ENCODE measurements around the gene ICAM2.

The ICAM2 gene

DNA sequence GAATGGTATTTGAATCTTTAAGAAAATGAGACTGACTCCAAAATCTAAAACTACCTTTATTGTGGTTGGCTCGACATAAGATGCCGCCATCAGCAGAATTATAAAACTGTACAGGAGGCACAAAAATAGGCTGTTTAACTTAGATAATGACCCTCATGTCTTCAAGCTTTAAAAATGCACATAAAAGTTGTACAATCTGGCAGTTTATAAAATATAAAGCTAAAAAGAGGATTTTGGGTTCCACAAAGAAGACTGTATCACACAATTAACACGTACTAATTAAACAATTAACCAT is 18.6 kb upstream of the ICAM2 start:
- TF ChIP-seq SIN3A (IDR thresholded peaks at IDR 0.05; ENCODE audit: borderline replicate concordance, insufficient read depth, low read length): no peak
- no peak for TF ChIP-seq TAF1 (IDR thresholded peaks at IDR 0.05; ENCODE audit: borderline replicate concordance, insufficient read depth, low read length)
- TF ChIP-seq, protein P1, sequence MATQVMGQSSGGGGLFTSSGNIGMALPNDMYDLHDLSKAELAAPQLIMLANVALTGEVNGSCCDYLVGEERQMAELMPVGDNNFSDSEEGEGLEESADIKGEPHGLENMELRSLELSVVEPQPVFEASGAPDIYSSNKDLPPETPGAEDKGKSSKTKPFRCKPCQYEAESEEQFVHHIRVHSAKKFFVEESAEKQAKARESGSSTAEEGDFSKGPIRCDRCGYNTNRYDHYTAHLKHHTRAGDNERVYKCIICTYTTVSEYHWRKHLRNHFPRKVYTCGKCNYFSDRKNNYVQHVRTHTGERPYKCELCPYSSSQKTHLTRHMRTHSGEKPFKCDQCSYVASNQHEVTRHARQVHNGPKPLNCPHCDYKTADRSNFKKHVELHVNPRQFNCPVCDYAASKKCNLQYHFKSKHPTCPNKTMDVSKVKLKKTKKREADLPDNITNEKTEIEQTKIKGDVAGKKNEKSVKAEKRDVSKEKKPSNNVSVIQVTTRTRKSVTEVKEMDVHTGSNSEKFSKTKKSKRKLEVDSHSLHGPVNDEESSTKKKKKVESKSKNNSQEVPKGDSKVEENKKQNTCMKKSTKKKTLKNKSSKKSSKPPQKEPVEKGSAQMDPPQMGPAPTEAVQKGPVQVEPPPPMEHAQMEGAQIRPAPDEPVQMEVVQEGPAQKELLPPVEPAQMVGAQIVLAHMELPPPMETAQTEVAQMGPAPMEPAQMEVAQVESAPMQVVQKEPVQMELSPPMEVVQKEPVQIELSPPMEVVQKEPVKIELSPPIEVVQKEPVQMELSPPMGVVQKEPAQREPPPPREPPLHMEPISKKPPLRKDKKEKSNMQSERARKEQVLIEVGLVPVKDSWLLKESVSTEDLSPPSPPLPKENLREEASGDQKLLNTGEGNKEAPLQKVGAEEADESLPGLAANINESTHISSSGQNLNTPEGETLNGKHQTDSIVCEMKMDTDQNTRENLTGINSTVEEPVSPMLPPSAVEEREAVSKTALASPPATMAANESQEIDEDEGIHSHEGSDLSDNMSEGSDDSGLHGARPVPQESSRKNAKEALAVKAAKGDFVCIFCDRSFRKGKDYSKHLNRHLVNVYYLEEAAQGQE (IDR thresholded peaks at IDR 0.05; ENCODE audit: insufficient read depth in 1 of 2, low read depth in 2 of 2, low read length in 2 of 2): no peak

DNA sequence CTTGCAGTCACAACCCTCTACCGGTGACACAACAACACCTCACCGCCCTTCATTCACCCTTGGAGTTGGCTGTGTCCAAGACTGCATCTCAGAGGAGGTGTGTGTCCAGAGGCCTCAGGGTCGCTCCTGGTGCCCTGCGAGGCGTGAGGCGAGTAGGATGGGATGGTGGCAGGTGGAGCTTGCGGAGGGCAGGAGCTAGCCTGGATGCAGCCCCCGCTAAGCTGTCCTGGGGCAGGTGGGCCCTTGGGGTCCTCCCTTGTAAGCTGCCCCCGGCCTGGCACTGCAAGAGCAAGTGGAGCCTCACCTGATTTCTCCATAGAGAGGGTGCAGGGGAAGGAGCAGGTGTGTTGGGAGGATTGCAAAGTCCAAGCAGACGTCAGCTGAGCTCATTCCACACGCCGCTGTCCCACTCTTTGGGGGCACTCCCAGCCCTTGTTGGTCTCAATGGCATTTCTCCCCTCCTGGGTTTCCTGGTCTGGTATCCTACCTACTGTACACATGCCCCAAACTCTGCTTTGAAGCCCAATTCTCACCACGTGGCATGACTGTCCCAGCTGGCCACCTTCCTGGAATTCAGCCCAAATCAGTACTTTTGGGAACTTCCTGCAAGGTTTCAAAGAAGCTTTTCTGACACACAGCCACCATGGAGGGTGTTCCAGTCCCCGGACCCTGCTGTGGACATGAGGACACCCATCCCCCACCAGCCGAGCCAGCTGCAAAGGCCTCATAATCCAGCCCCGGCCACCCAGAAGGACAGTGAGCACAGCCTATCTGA is 18.1 kb upstream of the ICAM2 start:
- TF ChIP-seq, protein P1 (IDR thresholded peaks at IDR 0.05; ENCODE audit: insufficient read depth in 1 of 2, low read depth in 2 of 2, low read length in 2 of 2): no peak
- TF ChIP-seq TAF1 (IDR thresholded peaks at IDR 0.05; ENCODE audit: borderline replicate concordance, insufficient read depth, low read length): no peak

DNA sequence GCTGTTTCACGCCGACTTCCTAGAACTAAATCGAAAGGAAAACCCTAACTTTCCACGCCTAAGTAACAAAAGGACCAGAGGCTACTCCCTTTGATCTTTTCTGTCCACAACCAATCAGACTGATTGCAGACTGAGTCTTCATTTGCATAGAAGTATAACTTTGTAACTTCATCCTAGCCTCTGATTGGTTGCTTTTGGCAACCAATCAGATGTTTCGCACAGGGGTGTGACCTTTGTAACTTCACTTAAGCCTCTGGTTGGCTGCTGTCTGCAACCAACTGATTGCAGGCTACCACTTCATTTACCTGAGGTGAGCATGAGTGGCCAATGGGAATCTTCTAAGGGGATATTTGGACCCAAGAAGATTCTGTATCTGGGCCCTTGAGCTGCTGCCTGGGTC is 17.4 kb upstream of the ICAM2 start:
- no peak for TF ChIP-seq FOXP2 (optimal IDR thresholded peaks at IDR 0.05; ENCODE audit: borderline replicate concordance, extremely low read depth, extremely low read length, insufficient read depth)
- TF ChIP-seq POLR2AphosphoS5 (IDR thresholded peaks at IDR 0.05; ENCODE audit: low read depth, low read length): no peak
- no peak for TF ChIP-seq TAF1 (IDR thresholded peaks at IDR 0.05; ENCODE audit: borderline replicate concordance, insufficient read depth, low read length)
- no peak for TF ChIP-seq SIN3A (IDR thresholded peaks at IDR 0.05; ENCODE audit: borderline replicate concordance, insufficient read depth, low read length)
- TF ChIP-seq, protein P1 (IDR thresholded peaks at IDR 0.05; ENCODE audit: insufficient read depth in 1 of 2, low read depth in 2 of 2, low read length in 2 of 2): no peak

DNA sequence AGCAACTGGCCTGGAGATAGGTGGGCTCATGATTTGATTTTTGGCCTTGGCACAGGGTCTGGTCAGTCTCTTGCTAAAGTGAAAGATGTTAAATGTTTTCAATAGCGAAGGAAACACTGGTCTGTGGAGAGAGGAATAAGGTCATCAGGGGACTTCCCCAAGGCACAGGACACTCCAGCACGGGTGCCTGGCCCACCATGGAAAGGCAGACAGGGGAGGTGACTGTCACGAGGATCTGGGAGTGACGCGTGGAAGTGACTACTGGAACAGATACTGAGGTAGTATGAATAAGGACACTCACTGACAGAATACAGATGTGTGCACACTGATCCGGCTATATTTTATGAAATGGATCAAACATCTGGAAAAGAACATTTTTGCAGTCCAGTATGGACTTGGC is 16.7 kb upstream of the ICAM2 start:
- no peak for TF ChIP-seq TAF1 (IDR thresholded peaks at IDR 0.05; ENCODE audit: borderline replicate concordance, insufficient read depth, low read length)
- no peak for TF ChIP-seq FOXP2 (optimal IDR thresholded peaks at IDR 0.05; ENCODE audit: borderline replicate concordance, extremely low read depth, extremely low read length, insufficient read depth)

DNA sequence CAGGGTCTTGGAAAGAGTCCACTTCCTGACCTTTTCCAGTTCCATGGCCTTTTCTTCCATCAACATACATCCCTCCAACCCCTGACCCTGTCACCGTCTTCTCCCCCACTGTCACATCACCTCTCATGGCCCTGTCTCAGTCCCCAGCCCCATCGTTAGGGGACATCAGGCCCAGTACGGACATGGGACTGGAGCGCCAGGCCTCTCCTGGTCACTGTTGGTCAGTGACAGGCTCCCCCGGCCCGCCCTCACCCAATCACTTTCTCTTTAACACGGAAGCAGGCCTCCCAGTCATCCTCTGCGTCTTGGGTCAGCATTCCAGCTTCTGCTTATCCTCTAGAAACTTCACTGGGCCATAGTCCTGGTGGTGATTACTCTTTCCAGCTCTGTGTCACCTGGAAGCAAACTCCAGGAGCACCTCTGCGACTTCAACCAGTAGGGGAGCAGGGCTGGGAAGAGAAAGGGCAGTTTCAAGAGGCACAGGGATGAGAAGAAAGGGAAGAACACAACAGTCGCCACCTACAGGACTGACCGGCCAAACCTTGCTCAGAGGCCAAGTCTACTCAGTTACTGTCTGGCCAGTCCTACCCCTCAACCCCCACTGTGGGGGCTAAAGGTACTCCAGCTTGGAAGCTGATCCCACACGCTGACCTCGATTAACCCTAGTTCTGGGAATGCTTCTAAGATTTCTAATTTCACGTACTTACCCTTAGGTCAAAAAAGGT is 15.9 kb upstream of the ICAM2 start:
- TF ChIP-seq SIN3A (IDR thresholded peaks at IDR 0.05; ENCODE audit: borderline replicate concordance, insufficient read depth, low read length) (no peak), FOXP2 (optimal IDR thresholded peaks at IDR 0.05; ENCODE audit: borderline replicate concordance, extremely low read depth, extremely low read length, insufficient read depth) (no peak), TAF1 (IDR thresholded peaks at IDR 0.05; ENCODE audit: borderline replicate concordance, insufficient read depth, low read length) (no peak), POLR2AphosphoS5 (IDR thresholded peaks at IDR 0.05; ENCODE audit: low read depth, low read length) (no peak)
- TF ChIP-seq, protein P1 (IDR thresholded peaks at IDR 0.05; ENCODE audit: insufficient read depth in 1 of 2, low read depth in 2 of 2, low read length in 2 of 2): no peak
